Testis (tissue), 3 donors: ENCODE measurements around the gene FERMT3. TPM values are rescaled to one million over a fixed set of nuclear protein-coding genes. Genes with fewer than 3 reads are reported as not detected.

Source experiments
- DNase-seq: peaks from one replicate; pipeline ENCODE4 v3.0.0-alpha.2; 2019
- H3K27ac ChIP-seq, 2 donors: fragments of 200-600 bp; sonication (generic); one replicate each; pipeline ENCODE4 v1.5.1; 2019
- H3K27me3 ChIP-seq: fragments of 200-600 bp; sonication (generic); one replicate; pipeline ENCODE4 v1.5.1; 2019
- H3K36me3 ChIP-seq: fragments of 200-600 bp; sonication (generic); one replicate; pipeline ENCODE4 v1.5.1; 2017; ENCODE audit warnings: low read depth; ENCODE audit errors: missing control alignments
- H3K4me1 ChIP-seq: fragments of 200-600 bp; sonication (generic); one replicate; pipeline ENCODE4 v1.5.1; 2019
- H3K4me3 ChIP-seq, 2 donors: fragments of 200-600 bp; sonication (generic); one replicate each; pipeline ENCODE4 v1.5.1; 2017 to 2019
- H3K9me3 ChIP-seq: fragments of 200-600 bp; sonication (generic); one replicate; pipeline ENCODE4 v1.5.1; 2017
- CTCF ChIP-seq, 3 experiments: fragments of 450-650 bp in 2 of 3; fragments of 200-600 bp in 1 of 3; sonication (generic) in 1 of 3; IDR thresholded peaks; one replicate each; pipeline ENCODE4 v1.5.1; 2016 to 2019; ENCODE audit warnings: antibody characterized with exemption in 3 of 3, mild to moderate bottlenecking in 2 of 3, moderate library complexity in 1 of 3
- POLR2A ChIP-seq: fragments of 450-650 bp; IDR thresholded peaks from one replicate; pipeline ENCODE4 v1.6.1; 2017; ENCODE audit warnings: antibody characterized with exemption, mild to moderate bottlenecking, moderate library complexity
- WGBS, 2 donors: methylation state at CpG; one replicate each; pipeline ENCODE4 v1.1.5; 2018; 5-methylcytosine and 5-hydroxymethylcytosine counted together
- intact Hi-C: fragments of 100-400 bp; cut with DNase I; formaldehyde crosslinking; loops from one replicate; pipeline ENCODE4 v1.15.1; 2023; ENCODE audit warnings: low total_unique reads
- polyA plus RNA-seq: library from polyadenylated mRNA; stranded (reverse); fragments of 350-450 nt; fragmentation: Illumina TruSeq; extraction: RNeasy Lipid Tissue Mini Kit (QIAGEN cat#74804); gene quantifications from one replicate; pipeline ENCODE4 v1.2.3, GENCODE V29; 2014; ENCODE audit warnings: low read depth, low replicate concordance; ENCODE audit not compliant: insufficient read depth
- total RNA-seq, 2 donors: library from RNA; depleted of rRNA; stranded (reverse); fragments of >200 nt; gene quantifications; one replicate each; pipeline ENCODE4 v1.2.3, GENCODE V29; 2016

The FERMT3 gene
- total and polyA plus RNA-seq, 3 donors from 2014 or later, result 7.2 to 10.9 (median 8.2) TPM

GRCh38 chr11:64229744-64230170 lies 23.2 kb downstream of the FERMT3 start:
- Histone ChIP-seq H3K36me3 (no peaks in the 10 kb centered on the region), H3K27ac (peak overlapping the region; percentile 85 to 98), H3K9me3 (no peaks in the 10 kb centered on the region), H3K27me3 (no peaks in the 10 kb centered on the region), H3K4me1 (peaks cover 41% of the 10 kb centered on the region), H3K4me3 (peak overlapping the region; percentile 73 to 74)
- no peak for DNase-seq
- intact Hi-C loops, result no loop called here
- no peak for TF ChIP-seq POLR2A
- no peak for TF ChIP-seq CTCF (IDR thresholded peaks at IDR 0.05)
- WGBS, 2 donors, result 8 to 31% methylated on average over 12 to 13 of the region's 13 CpGs

GRCh38 chr11:64230171-64230984 lies 23.9 kb downstream of the FERMT3 start, which contains the start of gene DNAJC4:
Gene DNAJC4, plus strand, starts transcription at chr11:64230548. Its CDS starts 307 bp downstream, at chr11:64230855.
- WGBS, 2 donors, result 0% methylated on average over 40 to 62 of the region's 62 CpGs
- DNase-seq, result peak; percentile 98
- H3K36me3 ChIP-seq, result no peaks in the 10 kb centered on the region
- no peaks in the 10 kb centered on the region for H3K27me3 ChIP-seq
- H3K4me1 ChIP-seq, result peaks cover 40% of the 10 kb centered on the region
- intact Hi-C loops, result no loop called here
- H3K4me3 ChIP-seq, result peak within 1 kb of the TSS; percentile 73 to 74
- TF ChIP-seq CTCF (IDR thresholded peaks at IDR 0.05) (no peak), POLR2A (no peak)
- no peaks in the 10 kb centered on the region for H3K9me3 ChIP-seq
- H3K27ac ChIP-seq, result peak within 1 kb of the TSS; percentile 85 to 98

GRCh38 chr11:64230985-64231365 lies 24.5 kb downstream of the FERMT3 start:
- Histone ChIP-seq H3K27me3 (no peaks in the 10 kb centered on the region), H3K4me3 (peak overlapping the region; percentile 73 to 74), H3K36me3 (no peaks in the 10 kb centered on the region), H3K9me3 (no peaks in the 10 kb centered on the region), H3K4me1 (peaks cover 41% of the 10 kb centered on the region), H3K27ac (peak overlapping the region; percentile 85 to 98)
- TF ChIP-seq POLR2A (no peak), CTCF (IDR thresholded peaks at IDR 0.05) (no peak)
- intact Hi-C loops, result no loop called here
- 9 to 10% methylated on average over 7 to 8 of the region's 8 CpGs for WGBS, 2 donors
- no peak for DNase-seq

GRCh38 chr11:64231546-64231945 lies 25.0 kb downstream of the FERMT3 start:
- Histone ChIP-seq H3K27ac (no peak overlapping the region), H3K27me3 (no peaks in the 10 kb centered on the region), H3K4me3 (no peak overlapping the region), H3K4me1 (peaks cover 40% of the 10 kb centered on the region), H3K36me3 (no peaks in the 10 kb centered on the region), H3K9me3 (no peaks in the 10 kb centered on the region)
- 83 to 88% methylated on average over 7 of the region's 7 CpGs for WGBS, 2 donors
- no peak for DNase-seq
- TF ChIP-seq CTCF (IDR thresholded peaks at IDR 0.05) (no peak), POLR2A (no peak)
- intact Hi-C loops, result no loop called here
